ENCODE results near the gene TCN2. TPM values are rescaled to one million over a fixed set of nuclear protein-coding genes. Genes with fewer than 3 reads are reported as not detected.

The TCN2 gene
- total RNA-seq, 2 experiments from 2014 or later = 1.7 to 1.9 TPM

- Mint-ChIP-seq H3K36me3 (ENCODE audit: low read depth) (peaks cover 11% of the 10 kb centered on the region), H3K27ac (no peak overlapping the region), H3K4me1 (peaks cover 54% of the 10 kb centered on the region), H3K4me3 (no peak overlapping the region), H3K27me3 (no peaks in the 10 kb centered on the region), H3K9me3 (no peaks in the 10 kb centered on the region)
- POLR2A ChIA-PET = interaction anchor here (6.1 kb wide), 1 partner anchor 10 kb away, joined by 69 read pairs; the partner anchor contains the start of gene SLC35E4
- CTCF ChIA-PET = interaction anchor here (2.8 kb wide), 1 partner anchor 12 kb away, joined by 16 read pairs; the partner anchor contains the start of gene SLC35E4
- no peak for DNase-seq
Observed at GRCh38 chr22:30646518-30647160, 39.7 kb downstream of the TCN2 start.

GRCh38 chr22:30647536-30647935 lies 40.6 kb downstream of the TCN2 start:
- Mint-ChIP-seq H3K4me1 (peaks cover 61% of the 10 kb centered on the region), H3K9me3 (no peaks in the 10 kb centered on the region), H3K36me3 (ENCODE audit: low read depth) (peaks cover 11% of the 10 kb centered on the region), H3K4me3 (no peak overlapping the region), H3K27me3 (no peaks in the 10 kb centered on the region), H3K27ac (no peak overlapping the region)
- ChIA-PET CTCF (interaction anchor here (4.0 kb wide), 1 partner anchor 13 kb away, joined by 43 read pairs; the partner anchor contains the start of gene SLC35E4), POLR2A (interaction anchor here (6.1 kb wide), 1 partner anchor 11 kb away, joined by 69 read pairs; the partner anchor contains the start of gene SLC35E4)
- no peak for DNase-seq

- Mint-ChIP-seq H3K27me3 (no peaks in the 10 kb centered on the region), H3K9me3 (no peaks in the 10 kb centered on the region), H3K27ac (peak overlapping the region; percentile 90), H3K4me1 (peaks cover 59% of the 10 kb centered on the region), H3K36me3 (ENCODE audit: low read depth) (peaks cover 11% of the 10 kb centered on the region), H3K4me3 (no peak overlapping the region)
- CTCF ChIA-PET = interaction anchor here (0.6 to 4.0 kb wide), 7 partner anchors 11 to 106 kb away, joined by 3 to 43 read pairs (median 4); partner anchors contain the start of genes DUSP18 and SLC35E4
- POLR2A ChIA-PET = interaction anchor here (0.7 to 6.1 kb wide), 10 partner anchors 12 to 320 kb away, joined by 3 to 69 read pairs (median 8); partner anchors contain the start of genes DUSP18, MORC2, SLC35E4 and TUG1
- no peak for DNase-seq
Observed at GRCh38 chr22:30648825-30649224, 41.9 kb downstream of the TCN2 start.

- peak; percentile 88 for DNase-seq
- POLR2A ChIA-PET = interaction anchor here (0.6 to 6.1 kb wide), 11 partner anchors 11 to 319 kb away, joined by 3 to 69 read pairs (median 6); partner anchors contain the start of genes DUSP18, MORC2, SLC35E4 and TUG1
- Mint-ChIP-seq H3K27me3 (no peaks in the 10 kb centered on the region), H3K4me1 (peaks cover 52% of the 10 kb centered on the region), H3K9me3 (no peaks in the 10 kb centered on the region), H3K27ac (peak overlapping the region; percentile 90), H3K36me3 (ENCODE audit: low read depth) (peaks cover 16% of the 10 kb centered on the region), H3K4me3 (no peak overlapping the region)
- CTCF ChIA-PET = interaction anchor here (0.6 to 4.0 kb wide), 11 partner anchors 11 to 362 kb away, joined by 3 to 43 read pairs (median 4); partner anchors contain the start of genes DUSP18 and SLC35E4
Observed at GRCh38 chr22:30649430-30650007, 42.5 kb downstream of the TCN2 start.

GRCh38 chr22:30650508-30651116 lies 43.6 kb downstream of the TCN2 start:
- H3K27ac Mint-ChIP-seq = peak overlapping the region; percentile 16
- no peaks in the 10 kb centered on the region for H3K9me3 Mint-ChIP-seq
- DNase-seq = no peak
- H3K4me1 Mint-ChIP-seq = peaks cover 49% of the 10 kb centered on the region
- ChIA-PET CTCF (interaction anchor here (1.3 to 4.0 kb wide), 7 partner anchors 12 to 363 kb away, joined by 4 to 43 read pairs (median 4); partner anchors contain the start of gene SLC35E4), POLR2A (interaction anchor here (1.8 to 6.1 kb wide), 5 partner anchors 10 to 93 kb away, joined by 6 to 69 read pairs (median 18); partner anchors contain the start of genes DUSP18 and SLC35E4)
- H3K36me3 Mint-ChIP-seq (ENCODE audit: low read depth) = peaks cover 21% of the 10 kb centered on the region
- H3K27me3 Mint-ChIP-seq = no peaks in the 10 kb centered on the region
- H3K4me3 Mint-ChIP-seq = no peak overlapping the region

GRCh38 chr22:30652852-30653251 lies 45.9 kb downstream of the TCN2 start:
- Mint-ChIP-seq H3K27me3 (no peaks in the 10 kb centered on the region), H3K27ac (peak overlapping the region; percentile 30), H3K36me3 (ENCODE audit: low read depth) (peaks cover 18% of the 10 kb centered on the region), H3K4me1 (peaks cover 48% of the 10 kb centered on the region), H3K9me3 (no peaks in the 10 kb centered on the region), H3K4me3 (no peak overlapping the region)
- ChIA-PET CTCF (interaction anchor here (1.2 kb wide), 1 partner anchor 103 kb away, joined by 5 read pairs; no protein-coding TSS in a partner anchor), POLR2A (no interaction called here)
- no peak for DNase-seq

GRCh38 chr22:30654361-30654760 lies 47.4 kb downstream of the TCN2 start:
- Mint-ChIP-seq H3K36me3 (ENCODE audit: low read depth) (peaks cover 16% of the 10 kb centered on the region), H3K4me3 (no peak overlapping the region), H3K27ac (no peak overlapping the region), H3K27me3 (no peaks in the 10 kb centered on the region), H3K9me3 (no peaks in the 10 kb centered on the region), H3K4me1 (peaks cover 37% of the 10 kb centered on the region)
- CTCF ChIA-PET = no interaction called here
- DNase-seq = no peak
- POLR2A ChIA-PET = interaction anchor here (1.0 kb wide), 1 partner anchor 426 kb away, joined by 3 read pairs; no protein-coding TSS in a partner anchor

- no peak for DNase-seq
- H3K9me3 Mint-ChIP-seq = no peaks in the 10 kb centered on the region
- H3K4me3 Mint-ChIP-seq = no peak overlapping the region
- POLR2A ChIA-PET = interaction anchor here (0.6 to 1.4 kb wide), 2 partner anchors 9 to 12 kb away, joined by 3 to 4 read pairs; partner anchors contain the start of gene DUSP18
- H3K36me3 Mint-ChIP-seq (ENCODE audit: low read depth) = peaks cover 24% of the 10 kb centered on the region
- peaks cover 26% of the 10 kb centered on the region for H3K4me1 Mint-ChIP-seq
- CTCF ChIA-PET = interaction anchor here (0.7 to 1.0 kb wide), 2 partner anchors 21 to 100 kb away, joined by 3 to 4 read pairs; no protein-coding TSS in a partner anchor
- H3K27ac Mint-ChIP-seq = no peak overlapping the region
- H3K27me3 Mint-ChIP-seq = no peaks in the 10 kb centered on the region
Observed at GRCh38 chr22:30655532-30655931, 48.6 kb downstream of the TCN2 start.

GRCh38 chr22:30662040-30662439 lies 55.1 kb downstream of the TCN2 start:
- ChIA-PET CTCF (no interaction called here), POLR2A (interaction anchor here (2.0 to 3.0 kb wide), 2 partner anchors 12 to 27 kb away, joined by 9 to 18 read pairs; partner anchors contain the start of gene SLC35E4)
- H3K36me3 Mint-ChIP-seq (ENCODE audit: low read depth) = peaks cover 39% of the 10 kb centered on the region

GRCh38 chr22:30664798-30665197 lies 57.8 kb downstream of the TCN2 start:
- H3K4me1 Mint-ChIP-seq = peaks cover 24% of the 10 kb centered on the region
- no peak for DNase-seq
- no peak overlapping the region for H3K27ac Mint-ChIP-seq
- ChIA-PET POLR2A (interaction anchor here (0.6 kb wide), 1 partner anchor 10 kb away, joined by 3 read pairs; no protein-coding TSS in a partner anchor), CTCF (interaction anchor here (2.7 kb wide), 1 partner anchor 30 kb away, joined by 8 read pairs; no protein-coding TSS in a partner anchor)
- peaks cover 32% of the 10 kb centered on the region for H3K36me3 Mint-ChIP-seq (ENCODE audit: low read depth)
- H3K27me3 Mint-ChIP-seq = peaks cover 3% of the 10 kb centered on the region
- no peaks in the 10 kb centered on the region for H3K9me3 Mint-ChIP-seq
- no peak overlapping the region for H3K4me3 Mint-ChIP-seq

More at GRCh38 chr22:30662040-30662439, 55.1 kb downstream of the TCN2 start:
- Mint-ChIP-seq H3K4me3 (no peak overlapping the region), H3K4me1 (peaks cover 17% of the 10 kb centered on the region), H3K9me3 (no peaks in the 10 kb centered on the region), H3K27ac (no peak overlapping the region), H3K27me3 (no peaks in the 10 kb centered on the region)
- DNase-seq = no peak

GRCh38 chr22:30665266-30665665 lies 58.3 kb downstream of the TCN2 start:
- H3K4me1 Mint-ChIP-seq = peaks cover 24% of the 10 kb centered on the region
- H3K9me3 Mint-ChIP-seq = no peaks in the 10 kb centered on the region
- ChIA-PET CTCF (interaction anchor here (2.7 kb wide), 1 partner anchor 30 kb away, joined by 8 read pairs; no protein-coding TSS in a partner anchor), POLR2A (no interaction called here)
- H3K27me3 Mint-ChIP-seq = peaks cover 3% of the 10 kb centered on the region
- DNase-seq = no peak
- H3K27ac Mint-ChIP-seq = no peak overlapping the region
- H3K36me3 Mint-ChIP-seq (ENCODE audit: low read depth) = peaks cover 29% of the 10 kb centered on the region
- H3K4me3 Mint-ChIP-seq = no peak overlapping the region

- Mint-ChIP-seq H3K4me1 (peaks cover 24% of the 10 kb centered on the region), H3K27me3 (peaks cover 3% of the 10 kb centered on the region), H3K4me3 (peak overlapping the region; percentile 95), H3K27ac (no peak overlapping the region), H3K36me3 (ENCODE audit: low read depth) (peaks cover 25% of the 10 kb centered on the region), H3K9me3 (no peaks in the 10 kb centered on the region)
- no peak for DNase-seq
- CTCF ChIA-PET = interaction anchor here (2.7 to 3.1 kb wide), 2 partner anchors 31 kb away, joined by 8 to 20 read pairs; partner anchors contain the start of gene SLC35E4
- POLR2A ChIA-PET = no interaction called here
Observed at GRCh38 chr22:30665786-30666185, 58.8 kb downstream of the TCN2 start.
